Measurements from ENCODE around the gene NANOS2. TPM values are rescaled to one million over a fixed set of nuclear protein-coding genes. Genes with fewer than 3 reads are reported as not detected.

The NANOS2 gene
- polyA plus RNA-seq, 1 donor = not detected

DNA sequence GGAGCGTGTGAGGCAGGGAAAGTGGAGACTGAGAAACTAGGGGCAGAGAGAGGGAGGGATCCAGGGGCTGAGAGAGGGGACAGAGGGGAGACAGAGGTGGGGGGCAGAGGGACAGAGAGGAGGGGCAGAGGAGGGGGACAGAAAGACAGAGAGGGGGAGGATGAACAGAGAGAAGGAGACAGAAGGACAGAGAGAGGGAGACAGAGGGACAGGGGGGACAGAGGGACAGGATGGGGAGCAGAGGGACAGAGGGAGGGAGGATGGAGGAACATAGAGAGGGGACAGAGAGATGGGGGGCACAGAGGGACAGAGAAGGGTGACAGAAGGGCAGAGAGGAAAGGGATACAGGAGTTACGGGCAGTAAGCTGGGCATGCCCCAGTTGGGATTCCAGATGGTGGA, 14.7 kb upstream of the NANOS2 start:
- no peak for DNase-seq

DNA sequence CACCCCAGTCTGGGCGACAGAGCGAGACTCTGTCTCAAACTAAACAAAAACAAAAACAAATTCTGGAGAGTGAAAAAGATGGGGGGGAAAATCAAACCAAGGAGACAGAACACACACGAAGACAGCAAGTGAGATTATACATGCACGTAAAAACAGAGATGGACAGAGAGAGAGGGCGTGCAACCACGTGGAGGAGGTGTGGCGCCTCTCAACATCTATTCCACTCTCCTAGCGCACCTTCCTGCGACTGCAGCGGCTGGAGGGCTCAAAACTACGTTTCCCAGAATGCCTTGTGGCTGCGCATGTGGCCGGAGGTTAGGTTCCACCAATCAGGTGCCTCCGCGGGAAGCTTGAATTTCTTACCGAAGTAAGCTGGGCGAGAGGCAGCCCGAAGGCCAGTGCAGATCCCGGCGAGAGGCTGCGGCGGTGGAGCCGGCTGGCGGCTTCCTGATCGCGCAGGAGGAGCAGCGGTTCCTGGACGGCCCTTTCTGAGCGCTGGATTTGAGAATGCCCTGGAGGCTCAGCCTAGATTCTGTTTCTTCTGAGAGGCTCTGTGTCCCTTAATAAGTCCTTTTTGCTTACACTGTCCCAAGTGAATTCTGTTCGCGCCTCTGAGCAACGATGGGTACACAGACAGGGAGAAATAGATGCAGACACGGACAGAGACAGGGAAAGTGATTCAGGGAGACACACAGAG, 13.1 kb upstream of the NANOS2 start:
- DNase-seq = peak; percentile 86

DNA sequence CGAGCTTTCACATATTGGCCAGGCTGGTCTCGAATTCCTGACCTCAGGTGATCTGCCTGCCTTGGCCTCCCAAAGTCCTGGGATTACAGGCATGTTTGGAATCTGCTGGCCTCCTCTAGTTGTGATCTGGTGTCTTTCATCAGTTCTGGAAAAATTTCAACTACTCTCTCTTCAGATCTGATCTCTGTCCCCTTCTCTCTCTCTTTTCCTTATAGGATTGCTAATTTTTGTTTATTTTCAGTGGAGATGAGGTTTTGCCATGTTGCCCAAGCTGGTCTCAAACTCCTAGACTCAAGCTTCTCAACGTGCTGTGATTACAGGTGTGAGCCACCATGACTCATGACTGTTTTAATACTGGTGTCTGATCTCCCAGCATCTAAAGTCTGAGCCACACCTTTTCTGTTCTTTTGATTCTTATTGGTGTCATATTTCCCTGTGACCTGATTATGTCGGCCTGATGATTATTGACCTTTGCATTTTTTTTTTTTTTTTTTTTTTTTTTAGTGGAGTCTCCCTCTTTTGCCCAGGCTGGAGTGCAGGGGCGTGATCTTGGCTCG, 10.4 kb upstream of the NANOS2 start:
- no peak for DNase-seq

DNA sequence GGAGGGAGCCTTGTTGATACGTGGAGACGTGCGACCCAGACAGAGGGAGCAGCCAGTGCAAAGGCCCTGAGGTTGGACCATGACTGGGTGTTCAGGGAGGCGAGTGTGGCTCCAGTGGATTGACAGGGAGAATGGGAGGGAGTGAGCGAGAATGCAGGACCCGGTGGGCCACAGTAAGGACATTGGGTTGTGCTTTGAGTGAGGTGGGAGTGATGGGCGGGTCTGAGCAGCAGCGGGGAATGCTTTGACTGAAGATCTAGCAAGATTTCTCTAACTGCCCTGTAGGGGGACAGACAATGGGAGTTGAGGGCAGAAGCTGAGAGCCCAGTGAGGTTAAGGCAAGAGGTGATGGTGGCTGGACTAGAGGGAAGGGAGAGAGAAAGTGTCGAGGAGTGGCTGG, 7.7 kb upstream of the NANOS2 start:
- no peak for DNase-seq

DNA sequence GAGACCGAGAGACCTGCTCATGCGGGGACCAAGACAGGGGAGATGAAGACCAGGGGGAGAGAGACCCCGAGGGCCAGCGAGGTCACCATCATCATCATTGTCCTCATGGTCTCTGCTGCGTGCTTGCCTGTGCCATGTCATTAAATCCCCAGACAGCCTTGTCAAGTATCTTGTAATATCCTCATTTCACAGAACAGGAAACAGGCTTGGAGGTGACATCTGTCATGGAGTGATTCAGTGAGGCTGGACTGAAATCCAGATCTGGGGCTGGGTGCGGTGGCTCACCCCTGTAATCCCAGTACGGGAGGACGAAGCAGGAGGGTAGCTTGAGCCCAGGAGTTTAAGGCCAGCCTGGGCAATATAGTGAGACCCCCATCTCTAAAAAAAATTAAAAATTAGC, 5.9 kb upstream of the NANOS2 start:
- no peak for DNase-seq

DNA sequence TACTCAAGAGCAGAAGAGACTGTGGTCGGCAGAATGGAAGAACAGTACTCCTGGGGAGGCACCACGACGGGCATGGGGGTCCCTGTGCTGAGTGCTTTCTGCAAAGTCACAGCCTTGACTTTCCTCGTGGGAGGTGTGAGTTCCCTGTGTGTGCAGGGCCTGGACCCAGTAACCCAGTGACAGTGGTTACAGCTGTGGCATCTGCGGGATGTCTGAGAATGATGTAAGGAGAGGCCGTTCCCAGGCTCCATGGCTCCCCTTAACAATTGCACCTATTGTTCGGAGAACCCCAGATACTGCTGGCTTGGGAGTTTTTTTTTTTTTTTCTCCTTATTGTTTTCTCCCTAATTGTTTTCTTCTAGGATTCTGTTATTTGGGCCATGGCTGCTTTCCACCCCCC, 5.1 kb upstream of the NANOS2 start:
- DNase-seq = no peak

DNA sequence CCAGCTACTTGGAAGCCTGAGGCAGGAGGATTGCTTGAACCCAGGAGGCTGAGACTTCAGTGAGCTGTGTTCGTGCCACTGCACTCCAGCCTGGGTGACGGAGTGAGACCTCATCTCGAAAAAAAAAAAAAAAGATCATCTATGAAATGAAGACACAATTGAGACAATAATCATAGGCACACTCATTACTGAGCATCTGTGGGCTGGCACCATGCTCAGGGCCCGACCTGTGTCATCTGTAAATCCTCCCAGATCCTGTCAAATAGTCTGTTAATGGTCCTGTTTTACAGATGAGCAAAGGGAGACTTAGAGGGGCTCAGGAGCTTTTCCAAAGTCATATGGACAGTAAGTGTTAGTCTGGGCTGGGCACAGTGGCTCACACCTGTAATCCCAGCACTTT, 4.1 kb upstream of the NANOS2 start:
- DNase-seq = no peak

DNA sequence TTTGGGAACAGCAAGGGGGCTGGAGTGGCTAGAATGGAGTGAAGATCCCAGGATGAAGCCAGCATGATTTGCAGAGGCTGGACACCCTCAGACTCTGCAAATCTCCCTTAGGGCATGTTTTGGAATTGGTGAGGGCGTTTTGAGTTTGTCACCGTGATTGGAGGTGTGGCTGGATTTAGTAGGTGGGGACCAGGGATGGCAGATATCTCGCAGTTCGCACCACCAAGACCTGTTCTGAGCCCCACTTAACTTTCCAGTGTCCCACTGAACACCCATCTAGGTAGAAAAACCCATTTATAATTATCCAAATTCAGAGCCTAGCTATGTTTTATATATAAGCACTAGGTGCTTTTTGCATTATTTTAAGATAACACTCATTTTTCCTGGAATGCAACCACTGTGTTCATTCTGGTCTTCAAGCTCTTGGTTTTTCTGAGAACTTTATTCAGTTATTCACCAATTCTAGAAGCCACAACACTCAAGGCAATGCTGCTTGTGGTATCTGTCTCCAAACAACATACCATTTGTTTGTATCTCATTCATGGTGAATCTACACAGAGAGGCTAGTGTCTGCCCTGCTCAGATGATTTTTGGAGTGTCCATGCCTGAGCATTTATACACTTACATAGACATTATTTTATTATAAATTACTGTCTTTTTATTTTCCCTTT, 3.0 kb upstream of the NANOS2 start:
- DNase-seq = no peak

DNA sequence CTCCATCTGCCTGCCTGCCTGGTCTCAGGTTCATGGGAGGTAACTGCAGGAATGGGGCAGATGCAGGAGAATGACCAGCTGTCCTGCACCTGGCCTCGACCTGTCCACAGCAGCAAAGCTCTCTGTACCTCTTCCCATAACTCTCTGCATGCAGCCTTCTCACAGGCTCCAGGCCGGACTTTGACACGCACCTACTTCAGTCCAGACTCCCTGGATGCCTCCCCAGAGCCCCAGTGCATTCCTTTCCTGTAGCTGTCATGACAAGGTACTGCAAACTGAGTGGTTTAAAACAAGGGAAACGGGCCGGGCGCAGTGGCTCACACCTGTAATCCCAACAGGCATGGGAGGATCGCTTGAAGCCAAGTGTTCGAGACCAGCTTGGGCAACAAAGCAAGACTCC, 3.3 kb downstream of the NANOS2 start:
- DNase-seq = no peak

DNA sequence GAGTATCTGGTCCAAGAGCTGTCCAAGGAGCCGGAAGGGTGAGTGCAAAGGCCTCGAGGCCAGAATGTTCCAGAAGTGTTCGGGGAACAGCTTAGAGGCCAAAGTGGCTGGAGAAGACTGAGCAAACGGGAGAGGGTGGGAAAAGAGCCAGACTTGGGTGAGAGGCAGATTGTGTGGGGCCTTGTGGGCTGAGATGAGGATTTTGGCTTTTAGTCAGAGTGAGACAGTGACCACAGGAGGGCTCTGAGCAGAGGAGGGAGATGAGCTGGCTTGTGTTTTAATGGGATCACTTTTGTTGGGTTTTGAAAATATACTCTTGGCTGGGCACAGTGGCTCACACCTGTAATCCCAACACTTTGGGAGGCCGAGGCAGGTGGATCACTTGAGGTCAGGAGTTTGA, 5.6 kb downstream of the NANOS2 start:
- DNase-seq = no peak

DNA sequence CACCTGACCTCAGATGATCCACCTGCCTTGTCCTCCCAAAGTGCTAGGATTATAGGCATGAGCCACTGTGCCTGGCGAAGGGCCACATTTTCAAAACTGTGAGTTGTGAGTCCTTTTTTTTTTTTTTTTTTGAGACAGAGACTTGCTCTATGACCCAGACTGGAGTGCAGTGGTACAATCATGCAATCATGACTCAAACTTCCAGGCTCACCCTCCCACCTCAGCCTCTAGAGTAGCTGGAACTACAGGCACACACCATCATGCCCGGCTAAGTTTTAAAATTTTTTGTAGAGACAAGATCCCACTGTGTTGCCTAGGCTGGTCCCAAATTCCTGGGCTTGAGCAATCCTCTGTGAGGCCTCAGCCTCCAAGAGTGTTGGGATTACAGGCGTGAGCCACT, 8.4 kb downstream of the NANOS2 start:
- no peak for DNase-seq

DNA sequence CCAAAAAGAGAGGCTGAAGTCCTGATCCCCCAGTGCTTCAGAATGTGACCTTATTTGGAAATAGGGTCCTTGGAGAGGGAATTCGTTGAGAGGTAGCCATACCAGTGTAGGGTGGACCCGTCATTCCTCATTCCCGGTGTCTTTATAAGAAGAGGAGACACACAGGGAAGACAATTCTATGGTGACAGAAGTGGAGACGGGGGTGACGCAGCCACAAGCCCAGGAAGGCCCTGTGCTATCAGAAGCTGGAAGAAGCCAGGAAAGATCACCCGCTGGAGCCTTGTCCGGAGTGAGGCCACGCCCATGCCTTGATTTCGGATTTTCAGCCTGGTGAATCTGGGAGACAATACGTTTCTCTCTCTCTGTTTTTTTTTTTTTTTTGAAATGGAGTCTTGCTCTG, 9.6 kb downstream of the NANOS2 start:
- DNase-seq = no peak

DNA sequence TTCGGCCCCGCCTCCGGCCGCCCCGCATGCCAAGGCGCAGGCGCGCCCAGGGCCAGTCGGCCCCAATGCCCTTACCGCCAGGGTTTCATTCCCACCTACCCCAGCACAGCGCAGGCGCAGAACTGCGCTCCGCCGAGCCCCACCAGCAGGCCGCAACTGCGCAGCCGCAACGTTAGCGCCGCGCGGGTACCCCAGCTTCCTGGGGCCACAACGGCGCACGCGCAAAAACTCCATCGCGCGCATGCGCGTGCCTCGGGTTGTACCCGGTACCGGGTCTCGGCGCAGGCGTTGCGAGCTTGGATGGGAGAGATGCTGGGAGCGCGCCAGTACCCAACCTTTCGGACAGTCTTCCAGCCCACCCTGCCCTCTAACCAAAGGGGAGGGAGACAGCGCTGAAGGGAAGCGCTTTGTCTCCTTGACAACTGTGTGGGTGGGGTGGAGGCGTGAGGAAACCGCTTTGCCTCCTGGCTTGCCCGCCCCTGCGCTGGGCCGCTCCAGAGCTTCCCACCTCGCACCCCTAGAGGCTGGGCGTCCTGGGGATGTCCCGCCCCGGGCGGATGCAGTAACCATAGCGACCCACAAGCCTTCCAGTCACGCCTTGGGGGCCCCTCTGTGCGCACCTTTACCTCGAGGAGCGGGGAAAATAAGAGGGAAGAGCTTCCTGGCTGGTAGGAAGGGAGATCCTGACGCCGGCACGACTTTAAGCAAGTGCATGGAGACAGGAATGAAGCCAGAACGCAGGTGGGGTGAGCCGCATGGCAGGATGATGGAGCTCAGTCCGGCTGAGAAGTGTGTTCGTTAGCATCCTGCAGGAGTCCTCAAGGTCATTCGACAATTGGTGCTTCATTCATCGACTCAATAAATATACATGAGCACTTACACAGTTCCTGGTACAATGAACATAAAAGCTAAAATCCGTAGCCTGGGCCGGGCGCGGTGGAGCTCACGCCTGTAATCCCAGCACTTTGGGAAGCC, 11.6 kb downstream of the NANOS2 start:
- peak; percentile 96 for DNase-seq

DNA sequence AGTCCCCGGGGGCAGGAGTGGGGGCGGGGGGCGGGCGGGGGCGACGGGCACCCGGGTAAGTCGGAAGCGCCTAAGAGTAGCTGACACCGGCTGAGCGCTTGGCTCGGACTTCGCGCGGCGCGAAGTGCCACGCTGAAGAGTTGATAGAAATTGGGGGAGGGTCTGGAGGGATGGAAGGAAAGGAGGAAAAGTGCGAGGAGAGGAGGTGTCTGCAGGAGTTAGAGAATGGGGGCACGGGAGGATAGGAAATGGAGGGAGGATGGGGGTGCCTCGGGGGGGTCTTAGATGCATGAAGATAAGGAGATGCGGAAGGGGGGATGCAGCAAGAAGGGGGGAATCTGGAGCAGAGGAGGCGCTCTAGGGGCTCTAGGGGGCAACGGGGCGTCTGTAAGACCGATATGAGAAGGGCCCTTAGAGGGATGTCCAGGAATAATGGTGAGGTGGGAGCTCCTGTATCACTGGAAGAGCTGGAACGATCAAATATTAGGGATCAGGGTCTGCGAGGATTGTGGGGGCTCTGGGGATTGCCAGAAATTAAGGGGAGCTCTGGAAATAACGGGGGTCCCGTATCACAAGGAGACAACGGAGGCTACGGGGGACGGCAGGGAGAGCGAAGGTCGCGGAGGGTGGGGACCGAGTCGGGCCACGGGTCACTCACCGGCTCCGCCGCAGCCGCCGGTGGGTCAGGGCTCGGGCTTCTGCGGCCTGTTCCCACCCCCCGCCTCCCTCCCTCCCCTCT, 12.5 kb downstream of the NANOS2 start, which contains the start of gene MYPOP:
Gene MYPOP, minus strand, starts transcription at position 702 of the 739 bp plus-strand sequence. CDS start 840 bp downstream, outside the sequence.
- no peak for DNase-seq

DNA sequence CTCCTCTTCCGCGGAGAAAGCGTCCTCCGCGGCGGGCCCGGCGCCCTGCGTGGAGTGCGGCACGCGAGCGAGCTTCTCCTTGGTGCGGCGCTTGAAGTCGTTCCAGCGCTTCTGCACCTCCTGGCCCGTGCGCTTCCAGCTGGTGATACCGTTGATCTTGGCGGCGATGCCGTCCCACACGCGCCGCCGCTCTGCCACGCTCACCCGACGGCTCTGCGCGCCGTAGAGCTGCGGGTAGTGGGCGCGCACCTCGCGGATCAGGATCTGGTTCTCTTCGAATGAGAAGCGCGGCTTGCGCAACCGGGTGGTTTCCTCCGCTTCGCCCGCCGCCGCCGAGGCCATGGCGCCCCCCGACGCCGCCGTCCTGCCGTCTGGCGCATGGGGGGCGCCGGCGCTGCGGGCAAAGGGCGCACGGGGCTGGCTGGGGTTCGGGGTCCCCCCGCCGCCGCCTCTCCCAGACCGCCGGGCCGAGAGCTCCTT, 13.1 kb downstream of the NANOS2 start:
- DNase-seq = no peak

DNA sequence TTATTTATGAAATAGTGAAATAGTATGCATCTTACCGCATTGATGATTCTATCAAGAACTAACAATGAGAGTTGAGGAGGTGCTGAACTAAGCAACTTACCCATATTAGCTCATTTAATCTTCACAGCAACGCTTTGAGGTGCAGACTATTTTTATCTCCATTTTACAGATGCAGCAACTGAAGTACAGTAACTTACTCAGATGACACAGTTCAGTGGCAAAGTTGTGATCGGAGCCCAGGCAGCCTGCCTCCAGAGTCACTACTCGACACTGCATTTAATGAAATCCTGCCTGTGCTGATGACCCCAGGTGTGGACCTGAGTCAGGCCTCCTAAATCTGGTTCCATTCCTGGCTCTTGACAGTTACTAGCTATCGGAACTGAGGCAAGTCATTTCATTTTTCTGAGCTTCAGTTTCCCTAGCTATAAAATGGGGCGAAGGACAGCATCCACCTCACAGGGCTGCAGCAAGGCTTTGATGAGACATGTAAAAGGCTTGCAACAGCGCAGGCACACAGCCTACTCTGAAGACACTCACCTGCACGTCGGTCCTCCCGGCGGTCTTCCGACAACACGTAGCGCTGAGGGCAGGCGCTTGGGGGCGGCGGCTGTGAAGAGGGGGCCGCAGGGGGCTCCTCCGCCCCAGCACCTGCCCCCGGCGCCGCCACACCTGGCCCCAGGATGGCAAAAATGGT, 13.7 kb downstream of the NANOS2 start:
- DNase-seq = no peak

DNA sequence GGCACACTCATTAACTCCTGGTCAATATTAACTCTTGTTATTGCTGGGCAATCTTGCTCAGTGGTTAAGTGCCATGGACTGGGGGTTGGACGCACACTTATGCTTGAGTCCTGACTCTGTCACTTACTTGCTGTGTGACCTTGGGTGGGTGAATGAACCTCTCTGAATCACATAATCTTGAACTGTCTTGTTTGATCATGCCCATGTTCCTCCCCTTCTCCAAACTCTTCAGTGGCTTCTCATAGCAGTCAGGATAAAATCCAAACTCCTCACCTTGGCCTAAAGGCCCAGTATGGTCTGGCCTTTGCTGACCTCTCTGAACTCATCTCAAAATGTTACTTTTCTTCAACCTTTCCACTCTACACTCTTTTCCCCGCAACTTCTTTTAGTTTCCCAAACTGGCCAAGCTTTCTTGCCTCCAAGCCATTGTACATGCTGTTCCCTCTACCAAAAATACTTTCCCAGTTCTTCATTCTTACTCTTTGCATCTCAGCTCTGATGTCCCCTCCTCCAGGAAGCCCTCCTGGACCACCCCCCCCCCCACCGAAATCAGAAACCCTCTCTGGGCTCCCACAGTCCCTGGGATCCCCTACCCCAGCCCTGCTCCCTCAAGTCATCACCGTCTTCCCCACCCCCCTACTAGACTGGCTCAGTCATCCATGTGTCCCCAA, 14.5 kb downstream of the NANOS2 start:
- DNase-seq = no peak

DNA sequence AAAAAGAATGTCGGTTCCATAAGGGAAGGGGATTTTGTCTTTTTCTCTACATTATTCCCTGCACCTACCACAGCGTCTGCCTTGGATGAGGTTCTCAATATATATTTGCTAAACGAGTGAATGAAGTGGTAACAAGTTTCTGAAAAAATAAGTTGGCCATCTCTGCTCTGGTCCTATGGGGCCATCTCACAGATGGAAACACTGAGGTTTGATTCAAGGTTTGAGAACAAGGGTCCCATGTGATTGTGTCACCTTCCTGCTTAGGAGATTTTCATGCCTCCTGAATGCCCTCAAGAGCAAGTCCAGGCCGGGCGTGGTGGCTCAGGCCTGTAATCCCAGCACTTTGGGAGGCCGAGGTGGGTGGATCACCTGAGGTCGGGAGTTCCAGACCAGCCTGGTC, 15.3 kb downstream of the NANOS2 start:
- DNase-seq = no peak

DNA sequence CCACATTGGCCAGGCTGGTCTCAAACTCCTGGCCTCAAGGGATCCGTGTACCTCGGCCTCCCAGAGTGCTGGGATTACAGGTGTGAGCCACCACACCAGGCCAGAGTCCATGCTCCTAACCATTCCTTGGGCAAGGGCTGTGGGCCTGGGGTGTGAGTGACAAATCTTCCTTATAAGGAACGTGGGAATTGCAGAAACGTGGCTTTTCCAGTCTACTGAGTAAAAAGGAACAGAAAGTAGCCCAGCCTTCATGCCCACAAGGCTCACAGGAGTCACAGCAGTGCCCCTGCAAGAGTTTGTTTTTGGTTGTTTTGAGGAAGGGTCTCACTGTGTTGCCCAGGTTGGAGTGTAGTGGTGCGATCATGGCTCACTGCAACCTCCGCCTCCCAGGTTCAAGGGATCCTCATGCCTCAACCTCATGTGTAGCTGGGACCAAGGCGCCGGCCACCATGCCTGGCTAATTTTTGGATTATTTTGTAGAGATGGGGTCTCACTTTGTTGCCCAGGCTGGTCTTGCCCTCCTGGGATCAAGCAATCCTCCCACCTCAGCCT, 17.2 kb downstream of the NANOS2 start:
- DNase-seq = no peak

Measured in left kidney (tissue), 2 donors.